Measurements from ENCODE around the gene BAG5.

The BAG5 gene

GRCh38 chr14:103563844-103564505, 1.5 kb upstream of the BAG5 start:
- DNase-seq (ENCODE audit: low spot score): no peak

GRCh38 chr14:103563226-103563620, 766 bp upstream of the BAG5 start:
- no peak for DNase-seq (ENCODE audit: low spot score)

GRCh38 chr14:103562179-103562428, 353 bp downstream of the BAG5 start:
- DNase-seq (ENCODE audit: low spot score): no peak

GRCh38 chr14:103561381-103562178, 877 bp downstream of the BAG5 start:
- DNase-seq (ENCODE audit: low spot score): peak; percentile 24

- DNase-seq (ENCODE audit: low spot score): no peak
Observed at GRCh38 chr14:103560691-103561090, 1.8 kb downstream of the BAG5 start.

- no peak for DNase-seq (ENCODE audit: low spot score)
Observed at GRCh38 chr14:103559766-103560165, 2.7 kb downstream of the BAG5 start.

GRCh38 chr14:103558071-103558882, 4.2 kb downstream of the BAG5 start:
- DNase-seq (ENCODE audit: low spot score): no peak

GRCh38 chr14:103556946-103557758, 5.3 kb downstream of the BAG5 start:
- DNase-seq (ENCODE audit: low spot score): no peak

GRCh38 chr14:103555559-103556337, 6.7 kb downstream of the BAG5 start:
- no peak for DNase-seq (ENCODE audit: low spot score)

- DNase-seq (ENCODE audit: low spot score): no peak
Observed at GRCh38 chr14:103552846-103553210, 9.6 kb downstream of the BAG5 start.

- no peak for DNase-seq (ENCODE audit: low spot score)
Observed at GRCh38 chr14:103552011-103552845, 10.2 kb downstream of the BAG5 start.

- DNase-seq (ENCODE audit: low spot score): no peak
Observed at GRCh38 chr14:103551338-103551762, 11.1 kb downstream of the BAG5 start.

- DNase-seq (ENCODE audit: low spot score): no peak
Observed at GRCh38 chr14:103550451-103551337, 11.8 kb downstream of the BAG5 start.

- DNase-seq (ENCODE audit: low spot score): no peak
Observed at GRCh38 chr14:103549361-103550311, 12.8 kb downstream of the BAG5 start.

- no peak for DNase-seq (ENCODE audit: low spot score)
Observed at GRCh38 chr14:103548463-103549351, 13.8 kb downstream of the BAG5 start.

- no peak for DNase-seq (ENCODE audit: low spot score)
Observed at GRCh38 chr14:103547941-103548462, 14.5 kb downstream of the BAG5 start.

GRCh38 chr14:103547455-103547940, 15.0 kb downstream of the BAG5 start:
- no peak for DNase-seq (ENCODE audit: low spot score)
